Activated CD4-positive, alpha-beta memory T cell treated with anti-CD3 and anti-CD28 coated beads for 36 hours (primary cell): ENCODE data around the gene CHST5. TPM values are rescaled to one million over a fixed set of nuclear protein-coding genes. Genes with fewer than 3 reads are reported as not detected.

ENCODE experiments used
- CTCF ChIA-PET: fragments of 350-600 bp; sonication (Branson Sonifier 250); formaldehyde crosslinking; loops from one replicate; lab custom pipeline; 2021; ENCODE audit warnings: antibody characterized with exemption, inconsistent platforms; lab: Charles Lee
- POLR2A ChIA-PET: fragments of 350-600 bp; sonication (Branson Sonifier 250); formaldehyde crosslinking; loops from one replicate; lab custom pipeline; 2021; ENCODE audit warnings: antibody characterized with exemption; lab: Charles Lee
- DNase-seq: peaks from one replicate; pipeline ENCODE4 v3.0.0-alpha.2; 2020
- H3K27ac Mint-ChIP-seq: one replicate; pipeline ENCODE4 v1.8.0; 2021; ENCODE audit warnings: mixed read lengths
- H3K27me3 Mint-ChIP-seq: one replicate; pipeline ENCODE4 v1.8.0; 2021; ENCODE audit warnings: mixed read lengths
- H3K36me3 Mint-ChIP-seq: one replicate; pipeline ENCODE4 v1.8.0; 2021; ENCODE audit warnings: mixed read lengths
- H3K4me1 Mint-ChIP-seq: one replicate; pipeline ENCODE4 v1.8.0; 2021; ENCODE audit warnings: low read depth, mixed read lengths
- H3K4me3 Mint-ChIP-seq: one replicate; pipeline ENCODE4 v1.8.0; 2021; ENCODE audit warnings: mild to moderate bottlenecking, mixed read lengths
- H3K9me3 Mint-ChIP-seq: one replicate; pipeline ENCODE4 v1.8.0; 2021; ENCODE audit warnings: mixed read lengths
- intact Hi-C: fragments of 100-400 bp; cut with micrococcal nuclease; formaldehyde crosslinking; loops from one replicate; pipeline ENCODE4 v1.15.1; 2023
- total RNA-seq, 2 experiments: library from RNA; stranded (reverse); gene quantifications; one replicate each; pipeline ENCODE4 v1.2.3, GENCODE V29; 2021

Gene CHST5
- total RNA-seq, 2 experiments from 2014 or later = 0.34 TPM; not detected in 1

GRCh38 chr16:75486014-75486675, 49.8 kb downstream of the CHST5 start:
- Mint-ChIP-seq H3K27me3 (peaks cover 15% of the 10 kb centered on the region), H3K4me3 (no peak overlapping the region), H3K27ac (no peak overlapping the region), H3K4me1 (no peaks in the 10 kb centered on the region), H3K36me3 (no peaks in the 10 kb centered on the region), H3K9me3 (no peaks in the 10 kb centered on the region)
- intact Hi-C loops = no loop called here
- ChIA-PET POLR2A (no interaction called here), CTCF (interaction anchor here (0.7 to 2.0 kb wide), 2 partner anchors 9 to 31 kb away, joined by 3 to 6 read pairs; no protein-coding TSS in a partner anchor)
- no peak for DNase-seq

GRCh38 chr16:75485230-75486013, 50.5 kb downstream of the CHST5 start:
- H3K27me3 Mint-ChIP-seq = peaks cover 12% of the 10 kb centered on the region
- no peak overlapping the region for H3K4me3 Mint-ChIP-seq
- H3K27ac Mint-ChIP-seq = no peak overlapping the region
- no peaks in the 10 kb centered on the region for H3K4me1 Mint-ChIP-seq
- ChIA-PET CTCF (interaction anchor here (2.0 kb wide), 1 partner anchor 9 kb away, joined by 6 read pairs; no protein-coding TSS in a partner anchor), POLR2A (no interaction called here)
- no peaks in the 10 kb centered on the region for H3K36me3 Mint-ChIP-seq
- no peak for DNase-seq
- intact Hi-C loops = no loop called here
- H3K9me3 Mint-ChIP-seq = no peaks in the 10 kb centered on the region

GRCh38 chr16:75483222-75483621, 52.7 kb downstream of the CHST5 start:
- no peaks in the 10 kb centered on the region for H3K9me3 Mint-ChIP-seq
- no peak overlapping the region for H3K4me3 Mint-ChIP-seq
- no peak for DNase-seq
- H3K36me3 Mint-ChIP-seq = no peaks in the 10 kb centered on the region
- peaks cover 14% of the 10 kb centered on the region for H3K27me3 Mint-ChIP-seq
- ChIA-PET POLR2A (no interaction called here), CTCF (no interaction called here)
- H3K27ac Mint-ChIP-seq = no peak overlapping the region
- intact Hi-C loops = no loop called here
- no peaks in the 10 kb centered on the region for H3K4me1 Mint-ChIP-seq

- no peaks in the 10 kb centered on the region for H3K9me3 Mint-ChIP-seq
- no peak overlapping the region for H3K27ac Mint-ChIP-seq
- intact Hi-C loops = no loop called here
- no peaks in the 10 kb centered on the region for H3K36me3 Mint-ChIP-seq
- no peak overlapping the region for H3K4me3 Mint-ChIP-seq
- H3K4me1 Mint-ChIP-seq = no peaks in the 10 kb centered on the region
- H3K27me3 Mint-ChIP-seq = peaks cover 14% of the 10 kb centered on the region
- ChIA-PET CTCF (no interaction called here), POLR2A (interaction anchor here (1.3 kb wide), 1 partner anchor 10 kb away, joined by 3 read pairs; no protein-coding TSS in a partner anchor)
- DNase-seq = no peak
Measured at GRCh38 chr16:75482434-75483205, 53.3 kb downstream of the CHST5 start.

- H3K27me3 Mint-ChIP-seq = peaks cover 11% of the 10 kb centered on the region
- H3K27ac Mint-ChIP-seq = no peak overlapping the region
- POLR2A ChIA-PET = interaction anchor here (1.3 kb wide), 1 partner anchor 9 kb away, joined by 3 read pairs; no protein-coding TSS in a partner anchor
Measured at GRCh38 chr16:75481475-75481874, 54.4 kb downstream of the CHST5 start.

GRCh38 chr16:75479421-75479990, 56.4 kb downstream of the CHST5 start:
- Mint-ChIP-seq H3K27me3 (peaks cover 4% of the 10 kb centered on the region), H3K4me1 (no peaks in the 10 kb centered on the region)

More at GRCh38 chr16:75481475-75481874, 54.4 kb downstream of the CHST5 start:
- no peak for DNase-seq
- no peaks in the 10 kb centered on the region for H3K4me1 Mint-ChIP-seq
- no peaks in the 10 kb centered on the region for H3K9me3 Mint-ChIP-seq
- H3K4me3 Mint-ChIP-seq = no peak overlapping the region
- no peaks in the 10 kb centered on the region for H3K36me3 Mint-ChIP-seq
- CTCF ChIA-PET = no interaction called here
- intact Hi-C loops = no loop called here

More at GRCh38 chr16:75479421-75479990, 56.4 kb downstream of the CHST5 start:
- POLR2A ChIA-PET = no interaction called here
- no peak overlapping the region for H3K27ac Mint-ChIP-seq
- H3K9me3 Mint-ChIP-seq = no peaks in the 10 kb centered on the region
- intact Hi-C loops = no loop called here
- H3K36me3 Mint-ChIP-seq = no peaks in the 10 kb centered on the region
- CTCF ChIA-PET = no interaction called here
- no peak overlapping the region for H3K4me3 Mint-ChIP-seq
- DNase-seq = no peak

Other genes with a start within 250 kb of the CHST5 start
- gene CFDP1, start 102.6 kb downstream of the CHST5 start, total RNA-seq = 10 to 100 TPM; 37.6 to 41.3 TPM
- gene TMEM170A, start 71.4 kb downstream of the CHST5 start, total RNA-seq = 10 to 100 TPM; 24.3 to 25.6 TPM
- gene CHST6, start 40.7 kb downstream of the CHST5 start, total RNA-seq = not detected
- 1 to 10 TPM; 4.6 to 5.3 TPM for gene TMEM231, start 20.1 kb upstream of the CHST5 start, total RNA-seq
- 10 to 100 TPM; 71.5 to 76.1 TPM for gene GABARAPL2, start 30.3 kb upstream of the CHST5 start, total RNA-seq
- gene ADAT1, start 87.2 kb upstream of the CHST5 start, total RNA-seq = 10 to 100 TPM; 39.9 to 40.2 TPM
- gene KARS1, start 111.6 kb upstream of the CHST5 start, total RNA-seq = 100 to 1,000 TPM; 273 to 277 TPM
- gene TERF2IP, start 111.7 kb upstream of the CHST5 start, total RNA-seq = 10 to 100 TPM; 80.3 to 85.1 TPM
- gene CPHXL2, start 140.9 kb upstream of the CHST5 start, total RNA-seq = not detected
- gene DUXB, start 165.4 kb upstream of the CHST5 start, total RNA-seq = not detected
- gene CPHXL, start 190.4 kb upstream of the CHST5 start, total RNA-seq = not detected